GM18526 (cell line): ENCODE measurements around the gene ARHGAP45.

Experiments
- POLR2A ChIP-seq: IDR thresholded peaks from 3 replicates; pipeline ENCODE4 v1.6.1; 2011; ENCODE audit not compliant: insufficient read length; ENCODE audit errors: extremely low read depth

The ARHGAP45 gene

GRCh38 chr19:1066748-1067340 is at the start of gene ARHGAP45:
Gene ARHGAP45, plus strand, starts transcription at chr19:1067167. Its CDS starts 239 bp downstream, at chr19:1067406.
- TF ChIP-seq POLR2A, result peak; percentile 28

DNA sequence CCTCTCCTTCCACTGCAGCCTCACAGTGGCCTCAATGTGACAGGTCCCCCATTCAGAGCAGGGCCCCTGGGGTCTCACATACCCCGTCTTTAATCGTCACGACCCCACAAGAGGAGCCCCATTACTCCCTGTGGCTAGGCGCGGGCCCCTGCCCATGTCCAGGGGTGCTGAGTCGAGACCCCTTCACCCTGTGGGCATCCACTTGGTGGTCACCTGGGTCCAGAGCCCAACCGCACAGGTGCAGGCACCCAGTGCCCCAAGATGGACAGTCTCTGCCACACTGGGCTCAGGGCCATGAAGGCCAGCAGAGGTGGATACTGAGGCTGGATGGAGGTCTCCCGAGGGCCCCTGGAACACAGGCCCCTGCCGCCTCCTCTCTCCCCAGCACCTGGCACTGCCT is 49.1 kb upstream of the ARHGAP45 start:
- no peak for TF ChIP-seq POLR2A

DNA sequence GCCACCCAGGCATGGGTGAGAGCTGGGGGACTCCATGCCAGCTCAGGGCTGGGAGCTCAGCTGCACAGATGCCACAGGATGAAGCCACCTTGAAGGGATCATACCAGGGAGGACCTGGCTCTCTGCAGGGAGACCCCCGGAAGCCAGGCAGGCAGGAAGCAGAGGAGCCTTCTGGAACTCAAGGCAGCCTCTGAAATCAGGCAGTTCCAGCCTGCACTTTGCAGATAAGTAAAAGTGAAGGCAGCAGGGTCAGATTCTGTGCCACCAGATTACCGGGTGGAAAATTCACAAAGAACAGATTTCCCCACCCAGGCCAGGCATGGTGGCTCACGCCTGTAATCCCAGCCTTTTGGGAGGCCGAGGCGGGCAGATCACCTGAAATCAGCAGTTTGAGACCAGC is 48.6 kb upstream of the ARHGAP45 start:
- TF ChIP-seq POLR2A, result no peak

DNA sequence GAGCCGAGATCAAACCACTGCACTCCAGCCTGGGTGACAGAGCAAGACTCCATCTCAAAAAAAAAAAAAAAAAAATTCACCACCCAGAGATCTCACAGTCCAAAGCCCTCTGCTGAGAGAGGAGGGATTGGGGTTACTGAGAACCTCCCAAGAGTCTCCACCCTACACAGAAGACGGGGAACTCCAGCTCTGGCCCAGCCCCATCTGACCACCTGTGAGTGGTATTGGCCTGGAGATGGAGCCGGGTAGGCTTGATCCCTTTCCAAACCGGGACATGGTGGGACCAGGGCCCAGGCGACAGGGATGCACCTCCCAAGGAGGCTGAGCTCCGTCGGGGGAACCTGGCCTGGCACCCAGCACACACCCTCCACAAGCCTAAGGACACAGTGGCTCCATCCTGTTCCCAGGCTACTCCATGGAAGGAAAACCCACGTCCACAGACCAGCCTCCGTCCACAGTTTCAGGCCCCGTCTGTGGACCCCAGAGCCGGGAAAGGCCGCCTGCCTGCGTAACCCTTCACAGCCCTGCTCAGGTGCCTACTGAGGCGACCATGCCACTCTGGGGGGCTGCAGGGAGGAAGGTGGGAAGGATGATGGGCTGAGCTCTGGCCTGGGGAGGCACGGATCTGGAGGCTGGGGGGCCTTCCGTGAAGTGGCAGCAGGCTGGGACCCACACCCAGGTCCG is 47.9 kb upstream of the ARHGAP45 start:
- no peak for TF ChIP-seq POLR2A

GRCh38 chr19:1019616-1019961 is 47.4 kb upstream of the ARHGAP45 start:
- no peak for TF ChIP-seq POLR2A

- TF ChIP-seq POLR2A, result no peak
These were observed 46.7 kb upstream of the ARHGAP45 start for GRCh38 chr19:1019980-1020867.

- TF ChIP-seq POLR2A, result peak; percentile 81
These were observed 46.0 kb upstream of the ARHGAP45 start, which contains the start of gene TMEM259 for GRCh38 chr19:1020868-1021425. Gene TMEM259, minus strand, starts transcription at chr19:1021123. Its CDS starts 127 bp downstream, at chr19:1020996.

DNA sequence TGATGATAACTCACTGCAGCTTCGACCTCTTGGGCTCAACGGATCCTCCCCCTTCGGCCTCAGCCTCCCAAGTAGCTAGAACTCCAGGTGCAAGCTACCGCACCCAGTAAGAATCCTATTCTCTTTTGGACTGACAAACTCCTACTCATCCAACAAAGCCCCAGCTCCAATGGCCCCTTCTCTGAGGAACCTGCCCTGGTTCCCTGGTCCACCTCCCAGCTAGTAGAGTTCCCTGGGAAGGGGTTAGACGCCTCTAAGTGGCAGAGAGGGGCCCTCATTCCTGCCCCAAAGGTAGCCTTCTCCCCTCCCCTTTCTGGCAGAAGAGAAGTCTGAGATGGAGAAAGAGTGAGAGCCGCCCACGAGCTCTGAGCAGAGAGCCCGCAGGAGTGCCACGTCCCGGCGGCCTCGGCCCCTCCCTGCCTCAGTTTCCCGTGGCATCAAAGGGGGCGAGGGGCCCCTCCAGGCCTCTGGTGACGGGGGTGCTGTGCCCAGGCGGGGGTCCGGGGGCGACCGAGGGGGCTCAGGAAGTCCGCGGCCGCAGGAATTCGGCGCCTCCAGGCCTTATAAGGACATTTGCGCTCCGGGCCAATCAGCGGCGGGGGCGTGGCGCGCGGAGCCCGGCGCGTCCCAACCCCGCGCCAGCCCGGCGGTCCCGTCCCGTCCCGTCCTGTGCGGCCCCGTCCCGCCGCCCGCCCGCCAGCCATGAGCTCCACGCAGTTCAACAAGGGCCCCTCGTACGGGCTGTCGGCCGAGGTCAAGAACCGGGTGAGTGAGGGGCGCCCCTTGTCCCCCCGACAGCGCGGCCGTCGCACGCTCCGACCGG is 40.8 kb upstream of the ARHGAP45 start, which contains the start of gene CNN2:
CNN2 (plus strand) TSS at position 649 of the 823 bp plus-strand sequence; CDS start at position 703, 54 bp downstream.
- TF ChIP-seq POLR2A, result peak; percentile 72

DNA sequence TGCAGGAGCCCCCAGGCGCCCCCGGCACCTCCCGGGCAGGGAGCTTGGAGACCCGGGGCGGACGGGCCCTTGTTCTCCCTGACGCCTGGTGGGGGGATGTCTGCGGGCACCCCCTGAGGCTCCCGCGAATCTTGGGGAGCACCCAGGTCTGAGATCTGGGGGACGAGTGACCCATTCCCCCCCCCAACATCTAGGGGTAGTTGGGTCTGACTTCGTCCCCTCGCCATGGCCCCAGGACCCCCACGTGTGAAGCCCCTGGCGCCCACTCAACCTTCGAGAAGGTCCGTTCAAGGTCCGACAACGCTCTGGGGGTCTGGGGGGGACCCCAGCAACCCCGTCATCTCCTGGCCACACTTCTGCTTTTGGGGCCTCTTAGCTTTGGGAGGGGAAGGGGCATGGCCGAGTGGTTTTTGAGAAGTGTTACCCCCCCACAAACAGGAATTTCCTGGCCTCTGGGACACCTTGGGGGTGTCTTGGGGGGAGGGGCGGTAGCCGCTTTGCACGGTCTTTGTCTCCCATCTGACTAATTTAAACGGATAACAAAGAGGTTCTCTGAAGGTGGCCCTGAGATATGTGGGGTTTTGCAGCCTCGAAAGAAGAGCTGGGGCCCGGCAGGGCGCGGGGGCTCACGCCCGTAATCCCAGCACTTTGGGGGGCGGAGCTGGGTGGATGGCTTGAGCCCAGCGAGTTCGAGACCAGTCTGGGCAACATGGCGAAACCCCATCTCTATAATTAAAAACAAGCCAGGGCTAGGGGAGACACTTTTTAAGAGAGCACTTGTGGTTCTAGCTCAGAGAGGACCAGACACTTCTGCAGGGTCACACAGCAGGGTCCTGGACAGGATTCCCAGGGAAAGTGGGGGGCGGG is 40.0 kb upstream of the ARHGAP45 start:
- TF ChIP-seq POLR2A, result no peak

GRCh38 chr19:1027650-1028061 is 39.3 kb upstream of the ARHGAP45 start:
- TF ChIP-seq POLR2A, result no peak

DNA sequence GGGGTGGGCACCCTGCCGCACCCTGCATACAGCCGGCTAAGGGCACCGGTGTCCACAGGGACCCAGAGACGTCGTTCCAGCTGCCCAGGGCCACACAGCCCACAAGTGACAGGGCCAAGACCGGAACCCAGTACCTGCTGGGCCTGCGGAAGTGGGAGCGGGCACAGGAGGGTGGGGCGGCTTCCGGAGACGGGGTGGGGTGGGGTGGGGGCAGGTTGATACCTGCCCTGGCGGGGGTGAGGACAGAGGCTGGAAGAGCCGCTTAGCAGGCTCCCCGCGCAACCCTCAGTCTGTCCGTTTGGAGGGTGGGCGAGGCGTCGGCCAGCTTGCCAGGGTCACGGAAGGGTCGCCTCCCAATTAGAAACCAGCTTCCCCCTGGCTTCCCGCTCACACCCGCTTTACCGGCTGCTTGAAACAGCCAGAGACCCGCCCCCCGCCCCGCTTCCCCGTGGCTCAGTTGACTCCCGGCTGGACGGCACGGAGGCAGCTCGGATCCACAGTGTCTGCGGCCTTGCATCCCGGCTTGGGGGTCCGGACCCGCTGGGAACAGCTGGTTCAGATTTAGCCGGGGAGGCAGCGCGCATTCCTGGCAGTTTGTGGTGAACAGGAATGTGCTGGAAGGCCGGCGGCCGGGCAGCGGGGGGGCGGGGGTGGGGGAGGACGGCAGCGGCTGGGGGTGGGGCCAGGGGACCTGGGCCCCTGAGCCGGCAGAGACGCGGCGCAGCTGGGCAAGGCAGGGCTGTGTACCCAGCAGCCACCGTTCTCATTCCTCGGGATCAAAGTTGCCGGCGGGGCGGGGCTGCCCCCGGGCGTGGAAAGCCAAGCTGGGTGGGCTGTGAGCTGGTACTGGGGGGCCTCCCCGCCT is 38.7 kb upstream of the ARHGAP45 start:
- TF ChIP-seq POLR2A, result peak; percentile 57

DNA sequence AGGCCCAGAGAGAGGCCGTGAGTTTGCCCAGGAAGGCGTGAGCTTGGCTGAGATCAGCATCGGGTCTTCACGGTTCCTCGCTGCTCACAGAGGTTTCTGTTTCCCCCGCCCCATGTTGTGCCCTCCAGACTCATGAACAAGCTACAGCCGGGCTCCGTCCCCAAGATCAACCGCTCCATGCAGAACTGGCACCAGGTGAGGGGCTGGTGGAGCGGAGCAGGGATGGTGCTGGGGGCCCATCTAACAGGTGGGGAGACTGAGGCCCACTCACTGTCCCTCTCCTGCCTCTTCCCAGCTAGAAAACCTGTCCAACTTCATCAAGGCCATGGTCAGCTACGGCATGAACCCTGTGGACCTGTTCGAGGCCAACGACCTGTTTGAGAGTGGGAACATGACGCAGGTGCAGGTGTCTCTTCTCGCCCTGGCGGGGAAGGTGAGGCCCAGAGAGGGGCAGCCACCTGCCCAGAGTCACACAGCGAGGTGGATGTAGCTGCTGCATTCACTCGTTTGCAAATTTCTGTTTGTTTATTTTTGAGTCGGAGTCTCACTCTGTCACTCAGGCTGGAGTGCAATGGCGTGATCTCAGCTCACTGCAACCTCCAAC is 34.6 kb upstream of the ARHGAP45 start:
- no peak for TF ChIP-seq POLR2A
